ENCODE data around the gene SLC2A3.
"Not testable (repeated sequence)": the region's sequence is repeated elsewhere in the genome, so short reads cannot be mapped to it uniquely, and the experiment has no call there.

- TF ChIP-seq CTCF, POLR2A, POLR2AphosphoS5 (IDR thresholded peaks at IDR 0.05): not testable (repeated sequence)
These were observed 9.8 kb downstream of the SLC2A3 start for GRCh38 chr12:7926068-7926666.
